BJ (cell line): Measurements from ENCODE around the gene CACNB1. TPM values are rescaled to one million over a fixed set of nuclear protein-coding genes. Genes with fewer than 3 reads are reported as not detected.

Experiments
- CTCF ChIA-PET: fragments of 350-600 bp; formaldehyde crosslinking; extraction: SDS; loops from one replicate; lab custom pipeline; 2021; ENCODE audit warnings: antibody characterized with exemption, inconsistent platforms; lab: Yijun Ruan, JAX
- POLR2A ChIA-PET: fragments of 300-600 bp; sonication (Branson Sonifier 250); formaldehyde crosslinking; extraction: SDS; loops from one replicate; lab custom pipeline; 2021; ENCODE audit warnings: antibody characterized with exemption; lab: Charles Lee
- DNase-seq: peaks from one replicate; pipeline ENCODE4 v3.0.0-alpha.2; 2011; ENCODE audit warnings: low read depth
- H3K27me3 ChIP-seq: 2 replicates; pipeline ENCODE4 v1.6.0; 2011; ENCODE audit warnings: low read length; ENCODE audit not compliant: control insufficient read depth, insufficient read depth
- H3K36me3 ChIP-seq: 2 replicates; pipeline ENCODE4 v1.5.1; 2011; ENCODE audit warnings: low read length; ENCODE audit not compliant: control insufficient read depth, insufficient read depth
- H3K4me3 ChIP-seq: 2 replicates; pipeline ENCODE4 v1.5.1; 2011; ENCODE audit warnings: low read depth, mild to moderate bottlenecking, control low read depth, low read length
- polyA plus RNA-seq: library from polyadenylated mRNA; depleted of rRNA; stranded (reverse); fragments of >200 nt; gene quantifications from 2 replicates; pipeline ENCODE4 v1.2.3, GENCODE V29; 2011
- TF ChIP-seq, protein P1 (sequence below): IDR thresholded peaks from 2 replicates; pipeline ENCODE4 v1.5.1; 2011; ENCODE audit warnings: low read depth, mild to moderate bottlenecking, control low read depth, inconsistent platforms, low read length, moderate library complexity; ENCODE audit not compliant: insufficient read depth

CACNB1 gene
- polyA plus RNA-seq, 1 experiment = 8.5 TPM

DNA sequence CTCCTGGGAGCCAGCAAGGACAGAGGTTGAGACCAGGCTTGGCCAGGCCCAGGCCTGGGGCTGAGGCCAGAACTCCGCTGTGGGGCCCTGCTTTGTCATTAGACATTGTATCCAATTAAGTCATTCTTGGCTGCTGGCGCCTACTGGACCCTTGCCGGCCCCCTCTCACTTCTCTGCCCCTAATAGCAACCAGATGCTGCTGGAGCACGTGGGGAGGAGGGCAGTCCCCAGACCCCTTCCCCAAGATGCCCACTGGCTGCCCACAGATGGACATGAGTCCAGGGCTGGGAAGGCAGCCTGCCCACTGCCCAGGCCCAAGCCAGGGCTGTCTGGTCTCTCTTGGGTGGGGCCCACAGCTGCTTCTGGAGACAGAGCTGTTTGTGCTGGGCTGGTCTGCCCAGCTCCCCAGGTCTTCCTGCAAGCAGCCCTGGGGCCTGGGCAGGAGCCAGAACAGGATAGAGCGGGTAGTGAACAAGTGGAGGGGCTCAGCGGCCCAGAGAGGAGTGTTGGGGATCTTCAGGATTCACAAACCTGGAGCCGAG lies 53.8 kb downstream of the CACNB1 start:
- no peak for DNase-seq
- 0 out of 2 replicates have a peak, but pooled peaks cover 1% of the 10 kb centered on the region for H3K27me3 ChIP-seq
- H3K4me3 ChIP-seq = no peak overlapping the region
- H3K36me3 ChIP-seq = no peaks in the 10 kb centered on the region
- ChIA-PET POLR2A (no interaction called here), CTCF (interaction anchor here (1.2 to 12.7 kb wide), 5 partner anchors 9 to 161 kb away, joined by 3 to 234 read pairs (median 11); no protein-coding TSS in a partner anchor)
- TF ChIP-seq, protein P1, sequence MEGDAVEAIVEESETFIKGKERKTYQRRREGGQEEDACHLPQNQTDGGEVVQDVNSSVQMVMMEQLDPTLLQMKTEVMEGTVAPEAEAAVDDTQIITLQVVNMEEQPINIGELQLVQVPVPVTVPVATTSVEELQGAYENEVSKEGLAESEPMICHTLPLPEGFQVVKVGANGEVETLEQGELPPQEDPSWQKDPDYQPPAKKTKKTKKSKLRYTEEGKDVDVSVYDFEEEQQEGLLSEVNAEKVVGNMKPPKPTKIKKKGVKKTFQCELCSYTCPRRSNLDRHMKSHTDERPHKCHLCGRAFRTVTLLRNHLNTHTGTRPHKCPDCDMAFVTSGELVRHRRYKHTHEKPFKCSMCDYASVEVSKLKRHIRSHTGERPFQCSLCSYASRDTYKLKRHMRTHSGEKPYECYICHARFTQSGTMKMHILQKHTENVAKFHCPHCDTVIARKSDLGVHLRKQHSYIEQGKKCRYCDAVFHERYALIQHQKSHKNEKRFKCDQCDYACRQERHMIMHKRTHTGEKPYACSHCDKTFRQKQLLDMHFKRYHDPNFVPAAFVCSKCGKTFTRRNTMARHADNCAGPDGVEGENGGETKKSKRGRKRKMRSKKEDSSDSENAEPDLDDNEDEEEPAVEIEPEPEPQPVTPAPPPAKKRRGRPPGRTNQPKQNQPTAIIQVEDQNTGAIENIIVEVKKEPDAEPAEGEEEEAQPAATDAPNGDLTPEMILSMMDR = no peak

DNA sequence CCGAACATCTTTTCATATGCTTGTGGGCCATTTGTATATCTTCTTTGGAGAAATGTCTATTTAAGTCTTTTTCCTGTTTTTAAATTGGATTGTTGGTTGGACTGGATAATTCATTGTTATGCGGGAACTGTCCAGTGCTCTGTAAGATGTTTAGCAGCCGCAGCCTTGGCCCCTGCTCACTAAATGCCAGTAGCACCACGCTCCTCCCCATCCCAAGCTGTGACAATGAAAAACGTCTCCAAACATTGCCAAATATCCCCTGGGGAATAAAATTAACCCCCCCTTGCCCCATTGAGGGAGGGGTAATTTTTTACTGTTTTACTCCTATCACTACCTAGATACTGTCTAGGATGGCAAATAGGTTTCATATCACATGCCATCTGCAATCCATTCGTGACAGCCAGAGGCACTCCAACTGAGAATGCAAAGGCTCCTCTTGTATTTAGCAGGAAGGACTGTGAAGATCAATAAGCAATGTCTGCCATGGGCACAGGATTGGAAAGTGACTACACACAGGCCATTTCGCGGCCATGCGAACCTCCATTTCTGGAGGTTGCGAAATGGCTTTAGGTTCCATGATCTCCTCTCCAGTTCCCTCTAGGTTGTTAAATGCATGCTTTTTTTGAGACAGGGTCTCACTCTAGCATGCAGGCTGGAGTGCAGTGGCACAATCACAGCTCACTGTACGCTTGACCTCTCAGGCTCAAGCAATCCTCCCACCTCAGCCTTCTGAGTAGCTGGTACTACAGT lies 55.4 kb downstream of the CACNB1 start:
- H3K4me3 ChIP-seq = no peak overlapping the region
- no peaks in the 10 kb centered on the region for H3K36me3 ChIP-seq
- POLR2A ChIA-PET = no interaction called here
- CTCF ChIA-PET = interaction anchor here (2.9 kb wide), 1 partner anchor 11 kb away, joined by 22 read pairs; no protein-coding TSS in a partner anchor
- no peak for DNase-seq
- TF ChIP-seq, protein P1 = no peak
- no peaks in the 10 kb centered on the region for H3K27me3 ChIP-seq

DNA sequence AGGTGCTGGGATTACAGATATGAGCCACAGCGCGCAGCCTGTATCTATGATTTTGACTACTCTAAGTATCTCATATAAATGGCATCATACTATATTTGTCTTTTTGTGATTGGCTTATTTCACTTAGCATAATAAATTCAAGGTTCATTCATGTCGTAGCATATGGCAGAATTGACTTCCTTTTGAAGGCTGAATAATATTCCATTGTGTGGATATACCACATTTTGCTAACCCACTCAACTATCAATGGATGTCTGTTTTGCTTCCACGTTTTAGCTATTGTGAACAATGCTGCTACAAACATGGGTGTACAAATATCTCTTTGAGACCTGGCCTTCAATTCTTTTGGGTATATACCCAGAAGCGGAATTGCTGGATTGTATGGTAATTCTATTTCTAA lies 56.2 kb downstream of the CACNB1 start:
- ChIA-PET CTCF (no interaction called here), POLR2A (no interaction called here)
- Histone ChIP-seq H3K4me3 (no peak overlapping the region), H3K27me3 (no peaks in the 10 kb centered on the region), H3K36me3 (no peaks in the 10 kb centered on the region)
- TF ChIP-seq, protein P1 = no peak
- DNase-seq = no peak

DNA sequence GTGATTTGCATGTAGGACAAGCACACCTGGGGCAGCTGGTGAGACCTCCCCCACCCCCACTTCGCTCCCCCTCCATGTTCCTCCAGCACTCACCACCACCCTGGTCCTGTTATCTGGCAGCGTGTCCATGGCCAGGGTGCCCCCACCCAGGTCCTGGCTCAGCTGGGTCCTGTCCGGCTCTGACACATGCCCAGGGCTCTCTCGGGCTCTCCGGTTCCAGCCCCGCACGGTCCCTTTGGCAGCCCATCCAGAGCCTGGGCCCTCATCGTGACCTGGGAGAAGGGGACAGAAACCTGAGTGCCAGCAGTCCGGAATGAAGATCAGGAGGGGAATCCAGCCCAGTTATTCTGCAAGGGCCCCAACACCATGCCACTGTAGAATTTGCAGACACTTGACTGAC lies 57.9 kb downstream of the CACNB1 start:
- POLR2A ChIA-PET = no interaction called here
- Histone ChIP-seq H3K4me3 (no peak overlapping the region), H3K36me3 (no peaks in the 10 kb centered on the region), H3K27me3 (no peaks in the 10 kb centered on the region)
- TF ChIP-seq, protein P1 = no peak
- CTCF ChIA-PET = interaction anchor here (0.5 to 1.7 kb wide), 7 partner anchors 10 to 643 kb away, joined by 3 to 4 read pairs (median 3); no protein-coding TSS in a partner anchor
- no peak for DNase-seq

DNA sequence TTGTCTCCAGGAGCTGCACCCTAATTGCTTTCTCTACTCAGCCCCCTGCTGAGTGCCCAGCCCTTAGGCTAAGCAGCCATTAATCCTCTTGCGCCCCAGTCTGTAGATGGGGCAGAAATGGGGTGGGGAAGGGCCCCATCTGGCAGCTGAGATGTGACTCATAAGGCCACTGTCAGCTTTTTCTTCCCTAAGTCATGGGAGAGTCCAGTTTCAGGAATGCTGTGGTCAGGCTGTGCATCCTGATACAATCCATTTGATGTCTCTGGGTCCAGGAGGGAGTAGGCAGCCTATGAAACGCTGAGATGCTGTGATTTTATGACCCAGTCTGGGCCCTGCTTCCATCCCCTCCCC lies 58.3 kb downstream of the CACNB1 start:
- H3K27me3 ChIP-seq = no peaks in the 10 kb centered on the region
- ChIA-PET CTCF (interaction anchor here (0.5 to 1.6 kb wide), 5 partner anchors 10 to 156 kb away, joined by 3 to 5 read pairs (median 3); partner anchors contain the start of gene PLXDC1), POLR2A (no interaction called here)
- H3K36me3 ChIP-seq = no peaks in the 10 kb centered on the region
- no peak overlapping the region for H3K4me3 ChIP-seq
- peak; percentile 78 for DNase-seq
- TF ChIP-seq, protein P1 = no peak
